ENCODE results near the gene LRP8. TPM values are rescaled to one million over a fixed set of nuclear protein-coding genes. Genes with fewer than 3 reads are reported as not detected.
A peak's percentile ranks its signal among the peaks of the same experiment; 100 is the strongest.

LRP8 gene
- total and polyA plus RNA-seq, 2 experiments from 2014 or later: 1.3 to 8.9 TPM

DNA sequence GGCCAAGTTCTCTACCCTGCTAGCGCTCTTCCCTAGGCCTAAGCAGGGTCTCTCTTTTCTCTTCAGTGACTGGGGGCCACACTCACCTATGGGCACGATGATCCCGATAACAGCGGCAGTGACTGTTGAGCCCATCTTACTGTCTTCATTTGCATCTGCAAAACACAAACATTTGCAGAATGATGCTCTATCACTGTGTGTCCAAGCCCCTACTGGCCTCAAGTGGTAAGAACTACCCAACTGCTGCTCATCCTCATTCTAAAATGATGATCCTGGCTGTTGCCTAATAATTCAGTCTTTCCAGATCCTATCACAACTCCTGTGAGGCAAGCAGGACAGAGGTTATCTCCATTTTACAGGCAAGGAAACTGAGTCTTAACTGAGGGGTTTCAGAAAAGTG is 72.8 kb downstream of the LRP8 start:
- H3K4me2 ChIP-seq (ENCODE audit: unreplicated experiment): no peak overlapping the region
- no peaks in the 10 kb centered on the region for H3K79me2 ChIP-seq (ENCODE audit: insufficient read depth)
- no peak overlapping the region for H3K9ac ChIP-seq
- peak; percentile 29 for DNase-seq
- peaks cover 5% of the 10 kb centered on the region; the same call in 1 of the 2 replicates for H3F3A ChIP-seq (ENCODE audit: insufficient read depth)
- no peaks in the 10 kb centered on the region for H3K36me3 ChIP-seq (ENCODE audit: low read depth)
- no peaks in the 10 kb centered on the region for H3K27me3 ChIP-seq (replicated peaks; ENCODE audit: insufficient read depth)
- no peaks in the 10 kb centered on the region for H3K9me3 ChIP-seq (ENCODE audit: low read depth)
- H4K20me1 ChIP-seq (ENCODE audit: insufficient read depth): no peaks in the 10 kb centered on the region
- no peak overlapping the region for H3K4me3 ChIP-seq
- no peak overlapping the region for H3K27ac ChIP-seq
- TF ChIP-seq EZH2phosphoT487 (IDR thresholded peaks at IDR 0.05; ENCODE audit: insufficient read depth, low read depth) (no peak), EZH2 (IDR thresholded peaks at IDR 0.05; ENCODE audit: insufficient read depth, poor library complexity, severe bottlenecking) (no peak)
- H3K4me1 ChIP-seq (ENCODE audit: insufficient read depth): peaks cover 16% of the 10 kb centered on the region; the same call in 1 of the 2 replicates
- in situ Hi-C loops (cut with MboI): no loop called here
- WGBS, 2 experiments (ENCODE audit: low coverage in 1 of 2, low lambda C conversion rate in 2 of 2, missing lambda C conversion rate in 2 of 2): 98 to 99% methylated on average over 4 of the region's 4 CpGs
- no peaks in the 10 kb centered on the region for H3K9me2 ChIP-seq (ENCODE audit: insufficient read depth)
- no peak overlapping the region for H2AFZ ChIP-seq

DNA sequence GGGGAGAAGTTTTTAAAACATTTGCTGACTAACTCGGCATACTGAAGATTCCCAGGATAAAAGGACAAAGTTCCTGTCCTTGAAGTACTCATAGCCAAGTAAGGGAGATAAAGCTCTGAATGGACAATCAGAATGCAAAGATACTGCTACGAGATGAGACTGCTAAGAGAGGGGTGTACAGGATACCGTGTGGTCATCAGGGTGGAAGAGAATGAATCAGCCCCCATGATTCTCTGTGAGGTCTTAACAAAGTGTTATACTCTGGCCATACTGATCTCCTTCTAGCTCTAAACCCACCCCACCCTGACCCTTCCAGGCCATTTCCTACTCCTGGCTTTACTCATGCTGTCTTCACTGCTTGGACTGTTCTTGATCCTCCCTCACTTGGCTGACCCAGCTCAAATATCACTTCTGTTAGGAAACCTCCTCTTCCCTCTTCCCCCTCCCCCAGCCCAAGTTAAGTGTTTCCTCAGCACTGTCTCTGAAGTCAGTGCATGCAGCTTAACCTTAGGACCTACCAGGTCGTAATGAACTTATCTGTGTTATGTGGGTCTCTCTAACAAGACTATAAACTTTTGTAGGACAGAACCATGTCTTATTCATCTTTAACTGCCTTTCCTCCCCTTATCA is 73.7 kb downstream of the LRP8 start:
- Histone ChIP-seq H3K4me2 (ENCODE audit: unreplicated experiment) (no peak overlapping the region), H3K79me2 (ENCODE audit: insufficient read depth) (no peaks in the 10 kb centered on the region), H3K9ac (no peak overlapping the region), H3F3A (ENCODE audit: insufficient read depth) (peaks cover 5% of the 10 kb centered on the region; the same call in 1 of the 2 replicates), H3K9me2 (ENCODE audit: insufficient read depth) (no peaks in the 10 kb centered on the region), H4K20me1 (ENCODE audit: insufficient read depth) (no peaks in the 10 kb centered on the region), H3K9me3 (ENCODE audit: low read depth) (no peaks in the 10 kb centered on the region), H3K4me3 (no peak overlapping the region), H2AFZ (peak overlapping the region; percentile 33), H3K27me3 (replicated peaks; ENCODE audit: insufficient read depth) (no peaks in the 10 kb centered on the region), H3K4me1 (ENCODE audit: insufficient read depth) (peaks cover 16% of the 10 kb centered on the region; the same call in 1 of the 2 replicates), H3K27ac (peak overlapping the region; percentile 26; the same call in 1 of the 2 replicates), H3K36me3 (ENCODE audit: low read depth) (no peaks in the 10 kb centered on the region)
- WGBS, 2 experiments (ENCODE audit: low coverage in 1 of 2, low lambda C conversion rate in 2 of 2, missing lambda C conversion rate in 2 of 2): 91 to 93% methylated on average over 4 of the region's 4 CpGs
- no peak for TF ChIP-seq EZH2 (IDR thresholded peaks at IDR 0.05; ENCODE audit: insufficient read depth, poor library complexity, severe bottlenecking)
- TF ChIP-seq EZH2phosphoT487 (IDR thresholded peaks at IDR 0.05; ENCODE audit: insufficient read depth, low read depth): no peak
- in situ Hi-C loops (cut with MboI): no loop called here
- DNase-seq: peak; percentile 32

DNA sequence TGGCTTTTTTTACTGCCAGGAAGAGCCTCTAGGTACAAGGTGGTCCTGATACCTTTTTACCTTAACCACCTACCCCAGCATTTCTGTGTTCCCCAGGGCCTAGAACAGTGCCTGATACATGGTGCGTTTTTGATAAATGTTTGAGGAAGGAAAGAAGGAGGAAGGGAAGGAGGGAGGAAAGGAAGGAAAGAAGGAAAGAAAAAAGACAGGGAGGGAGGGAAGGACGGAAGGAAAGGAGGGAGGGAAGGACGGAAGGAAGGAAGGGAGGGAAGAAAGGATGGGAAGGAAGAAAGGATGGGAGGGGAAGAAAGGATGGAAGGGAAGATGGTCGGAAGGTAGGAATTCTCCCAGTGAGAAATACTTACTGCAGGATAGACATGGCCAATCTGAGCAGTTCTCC is 77.5 kb downstream of the LRP8 start:
- no peaks in the 10 kb centered on the region for H3K27me3 ChIP-seq (replicated peaks; ENCODE audit: insufficient read depth)
- H3K36me3 ChIP-seq (ENCODE audit: low read depth): no peaks in the 10 kb centered on the region
- no peak overlapping the region for H3K27ac ChIP-seq
- in situ Hi-C loops (cut with MboI): no loop called here
- 93 to 95% methylated on average over 4 of the region's 4 CpGs for WGBS, 2 experiments (ENCODE audit: low coverage in 1 of 2, low lambda C conversion rate in 2 of 2, missing lambda C conversion rate in 2 of 2)
- peaks cover 22% of the 10 kb centered on the region for H3K4me1 ChIP-seq (ENCODE audit: insufficient read depth)
- DNase-seq: no peak
- H3F3A ChIP-seq (ENCODE audit: insufficient read depth): peaks cover 14% of the 10 kb centered on the region
- no peak overlapping the region for H3K4me3 ChIP-seq
- H3K4me2 ChIP-seq (ENCODE audit: unreplicated experiment): no peak overlapping the region
- H3K9me2 ChIP-seq (ENCODE audit: insufficient read depth): no peaks in the 10 kb centered on the region
- no peaks in the 10 kb centered on the region for H4K20me1 ChIP-seq (ENCODE audit: insufficient read depth)
- H2AFZ ChIP-seq: no peak overlapping the region
- no peaks in the 10 kb centered on the region for H3K9me3 ChIP-seq (ENCODE audit: low read depth)
- no peaks in the 10 kb centered on the region for H3K79me2 ChIP-seq (ENCODE audit: insufficient read depth)
- no peak overlapping the region for H3K9ac ChIP-seq
- TF ChIP-seq EZH2phosphoT487 (IDR thresholded peaks at IDR 0.05; ENCODE audit: insufficient read depth, low read depth) (no peak), EZH2 (IDR thresholded peaks at IDR 0.05; ENCODE audit: insufficient read depth, poor library complexity, severe bottlenecking) (no peak)

- WGBS, 2 experiments (ENCODE audit: low coverage in 1 of 2, low lambda C conversion rate in 2 of 2, missing lambda C conversion rate in 2 of 2): 84 to 86% methylated on average over 3 of the region's 3 CpGs
- TF ChIP-seq EZH2 (IDR thresholded peaks at IDR 0.05; ENCODE audit: insufficient read depth, poor library complexity, severe bottlenecking) (no peak), EZH2phosphoT487 (IDR thresholded peaks at IDR 0.05; ENCODE audit: insufficient read depth, low read depth) (no peak)
- Histone ChIP-seq H3K4me2 (ENCODE audit: unreplicated experiment) (no peak overlapping the region), H2AFZ (no peak overlapping the region), H3K27ac (no peak overlapping the region), H3F3A (ENCODE audit: insufficient read depth) (peaks cover 14% of the 10 kb centered on the region), H3K36me3 (ENCODE audit: low read depth) (no peaks in the 10 kb centered on the region), H3K79me2 (ENCODE audit: insufficient read depth) (no peaks in the 10 kb centered on the region), H3K27me3 (replicated peaks; ENCODE audit: insufficient read depth) (no peaks in the 10 kb centered on the region), H3K4me3 (no peak overlapping the region), H3K9me3 (ENCODE audit: low read depth) (no peaks in the 10 kb centered on the region), H3K9ac (no peak overlapping the region), H3K4me1 (ENCODE audit: insufficient read depth) (peaks cover 22% of the 10 kb centered on the region), H4K20me1 (ENCODE audit: insufficient read depth) (no peaks in the 10 kb centered on the region), H3K9me2 (ENCODE audit: insufficient read depth) (no peaks in the 10 kb centered on the region)
- no peak for DNase-seq
- in situ Hi-C loops (cut with MboI): no loop called here
These were observed 78.2 kb downstream of the LRP8 start for GRCh38 chr1:53249706-53250105.

Measured in GM23248 (cell line).